PFSK-1 (cell line): ENCODE measurements around the gene RSF1.

Experiments
- FOXP2 ChIP-seq: optimal IDR thresholded peaks from 2 replicates; pipeline ENCODE3; 2011; ENCODE audit warnings: borderline replicate concordance, control low read depth, inconsistent platforms; ENCODE audit not compliant: insufficient read depth; ENCODE audit errors: extremely low read length, extremely low read depth
- POLR2AphosphoS5 ChIP-seq: IDR thresholded peaks from 2 replicates; pipeline ENCODE4 v1.6.1; 2012; ENCODE audit warnings: low read depth, mild to moderate bottlenecking, control low read depth, low read length, moderate library complexity
- SIN3A ChIP-seq: IDR thresholded peaks from 2 replicates; pipeline ENCODE4 v1.6.1; 2012; ENCODE audit warnings: mild to moderate bottlenecking, low read length, moderate library complexity, borderline replicate concordance; ENCODE audit not compliant: insufficient read depth
- TAF1 ChIP-seq: IDR thresholded peaks from 2 replicates; pipeline ENCODE4 v1.6.1; 2012; ENCODE audit warnings: low read length, control low read depth, borderline replicate concordance; ENCODE audit not compliant: insufficient read depth
- TF ChIP-seq, protein P1 (sequence below), 2 experiments: IDR thresholded peaks; 2 replicates each; pipeline versions ENCODE4 v1.6.1 to v1.8.0; 2011 to 2012; ENCODE audit warnings: low read depth in 2 of 2, low read length in 2 of 2, control low read depth in 1 of 2, inconsistent platforms in 1 of 2, mild to moderate bottlenecking in 1 of 2, moderate library complexity in 1 of 2; ENCODE audit not compliant: insufficient read depth in 1 of 2

RSF1 gene

DNA sequence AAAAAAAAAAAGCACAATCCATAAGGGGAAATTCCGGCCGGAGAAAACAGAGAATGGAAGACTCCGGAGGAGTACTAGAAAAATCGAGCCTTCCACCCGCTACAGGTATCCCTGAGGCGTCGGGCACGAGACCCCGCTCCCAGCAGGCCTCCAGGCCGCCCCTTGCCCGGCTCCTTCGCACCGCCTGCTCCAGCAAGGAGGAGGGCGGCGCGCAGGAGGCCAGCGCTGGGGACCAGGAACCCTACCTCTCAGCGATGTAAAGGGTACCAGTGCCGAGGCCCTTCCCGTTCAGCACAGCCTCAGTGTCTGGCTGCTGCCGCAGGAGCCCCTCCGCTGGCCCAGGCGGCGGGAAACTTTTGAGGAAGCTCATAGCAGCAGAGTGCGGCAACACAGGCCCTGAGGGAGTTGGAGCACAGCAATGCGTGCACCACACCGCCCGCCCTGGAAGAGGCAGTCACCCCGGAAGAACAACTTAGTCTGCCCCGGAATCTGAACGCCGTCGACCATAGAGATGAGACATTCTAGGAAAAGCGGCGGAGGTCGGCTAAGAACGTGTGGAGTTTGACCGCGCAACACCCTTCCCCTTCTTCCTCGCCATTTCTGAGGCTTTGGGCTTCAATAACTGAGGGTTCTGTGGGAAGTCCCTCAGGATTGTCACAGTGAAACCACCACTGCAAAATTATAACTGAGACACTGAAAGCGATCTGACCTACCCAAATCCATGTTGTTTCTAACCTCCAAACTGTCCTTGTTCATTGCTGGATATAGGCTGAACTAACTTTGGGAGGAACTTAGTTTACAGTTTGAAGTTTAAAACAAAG lies 183.0 kb downstream of the RSF1 start, which contains the start of gene CLNS1A:
TSS of gene CLNS1A (minus strand) at position 450 of the 821 bp plus-strand sequence. CDS start at position 370, 80 bp downstream.
- TF ChIP-seq FOXP2 (peak; percentile 86), SIN3A (peak; percentile 97; the same call in 1 of the 2 replicates), POLR2AphosphoS5 (peak; percentile 97), TAF1 (peak; percentile 98)
- TF ChIP-seq, protein P1, sequence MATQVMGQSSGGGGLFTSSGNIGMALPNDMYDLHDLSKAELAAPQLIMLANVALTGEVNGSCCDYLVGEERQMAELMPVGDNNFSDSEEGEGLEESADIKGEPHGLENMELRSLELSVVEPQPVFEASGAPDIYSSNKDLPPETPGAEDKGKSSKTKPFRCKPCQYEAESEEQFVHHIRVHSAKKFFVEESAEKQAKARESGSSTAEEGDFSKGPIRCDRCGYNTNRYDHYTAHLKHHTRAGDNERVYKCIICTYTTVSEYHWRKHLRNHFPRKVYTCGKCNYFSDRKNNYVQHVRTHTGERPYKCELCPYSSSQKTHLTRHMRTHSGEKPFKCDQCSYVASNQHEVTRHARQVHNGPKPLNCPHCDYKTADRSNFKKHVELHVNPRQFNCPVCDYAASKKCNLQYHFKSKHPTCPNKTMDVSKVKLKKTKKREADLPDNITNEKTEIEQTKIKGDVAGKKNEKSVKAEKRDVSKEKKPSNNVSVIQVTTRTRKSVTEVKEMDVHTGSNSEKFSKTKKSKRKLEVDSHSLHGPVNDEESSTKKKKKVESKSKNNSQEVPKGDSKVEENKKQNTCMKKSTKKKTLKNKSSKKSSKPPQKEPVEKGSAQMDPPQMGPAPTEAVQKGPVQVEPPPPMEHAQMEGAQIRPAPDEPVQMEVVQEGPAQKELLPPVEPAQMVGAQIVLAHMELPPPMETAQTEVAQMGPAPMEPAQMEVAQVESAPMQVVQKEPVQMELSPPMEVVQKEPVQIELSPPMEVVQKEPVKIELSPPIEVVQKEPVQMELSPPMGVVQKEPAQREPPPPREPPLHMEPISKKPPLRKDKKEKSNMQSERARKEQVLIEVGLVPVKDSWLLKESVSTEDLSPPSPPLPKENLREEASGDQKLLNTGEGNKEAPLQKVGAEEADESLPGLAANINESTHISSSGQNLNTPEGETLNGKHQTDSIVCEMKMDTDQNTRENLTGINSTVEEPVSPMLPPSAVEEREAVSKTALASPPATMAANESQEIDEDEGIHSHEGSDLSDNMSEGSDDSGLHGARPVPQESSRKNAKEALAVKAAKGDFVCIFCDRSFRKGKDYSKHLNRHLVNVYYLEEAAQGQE (IDR thresholded peaks at IDR 0.05; ENCODE audit: insufficient read depth in 1 of 2, low read depth in 2 of 2, low read length in 2 of 2) = peak in 1 of 2 experiments; percentile 57; a peak in 2 of 4 replicates

- TF ChIP-seq TAF1 (no peak), POLR2AphosphoS5 (no peak), SIN3A (no peak), FOXP2 (no peak)
- TF ChIP-seq, protein P1 (IDR thresholded peaks at IDR 0.05; ENCODE audit: insufficient read depth in 1 of 2, low read depth in 2 of 2, low read length in 2 of 2) = no peak
Observed at GRCh38 chr11:77636731-77637344, 183.7 kb downstream of the RSF1 start.

GRCh38 chr11:77630157-77630710 lies 190.3 kb downstream of the RSF1 start:
- no peak for TF ChIP-seq TAF1
- TF ChIP-seq SIN3A = no peak
- no peak for TF ChIP-seq POLR2AphosphoS5
- TF ChIP-seq FOXP2 = no peak
- TF ChIP-seq, protein P1 (IDR thresholded peaks at IDR 0.05; ENCODE audit: insufficient read depth in 1 of 2, low read depth in 2 of 2, low read length in 2 of 2) = no peak

DNA sequence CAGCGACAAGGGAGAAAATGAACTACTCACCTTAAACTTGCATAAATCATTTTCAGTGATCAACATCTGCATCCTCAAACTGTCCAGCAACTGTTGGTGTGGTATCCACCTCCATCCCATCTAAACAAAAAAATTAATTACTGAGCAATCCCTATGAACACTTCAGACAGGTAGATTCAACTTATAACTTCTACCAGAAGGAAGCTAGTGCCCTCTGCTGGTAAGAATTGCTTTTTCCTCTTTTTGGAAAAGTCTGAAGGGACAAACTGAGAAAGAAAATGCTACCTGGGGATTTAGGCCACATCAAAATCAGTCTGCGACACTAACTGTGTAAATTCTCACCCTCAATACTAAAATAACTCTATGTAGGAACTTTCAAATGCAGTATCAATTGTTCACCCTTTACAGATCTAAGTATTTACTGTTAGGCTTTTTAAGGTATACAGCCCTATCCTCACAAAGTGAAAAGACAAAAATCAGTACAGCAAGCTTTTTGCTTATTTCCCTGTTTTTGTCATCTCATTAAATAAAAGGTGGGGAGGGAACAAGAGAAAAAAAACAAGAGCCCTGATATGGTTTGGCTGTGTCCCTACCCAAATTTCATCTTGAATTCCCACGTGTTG lies 200.8 kb downstream of the RSF1 start:
- TF ChIP-seq FOXP2 = no peak
- TF ChIP-seq, protein P1 (IDR thresholded peaks at IDR 0.05; ENCODE audit: insufficient read depth in 1 of 2, low read depth in 2 of 2, low read length in 2 of 2) = no peak
- TF ChIP-seq SIN3A = no peak
- TF ChIP-seq POLR2AphosphoS5 = no peak
- no peak for TF ChIP-seq TAF1
